Activated CD4-positive, alpha-beta T cell treated with anti-CD3 and anti-CD28 coated beads, Interleukin-2, Interleukin-6, amounts not matched to agents 100 ng/mL and 50 ng/mL, durations not matched to agents 16 hours and 8 hours (primary cell): ENCODE results near the gene FOXL1.

Experiments
- DNase-seq: peaks from one replicate; pipeline ENCODE4 v3.0.0-alpha.2; 2020

FOXL1 gene

GRCh38 chr16:86568677-86569623, 9.4 kb upstream of the FOXL1 start:
- no peak for DNase-seq

GRCh38 chr16:86569701-86570447, 8.5 kb upstream of the FOXL1 start:
- DNase-seq = no peak

- DNase-seq = no peak
Observed at GRCh38 chr16:86570558-86571529, 7.5 kb upstream of the FOXL1 start.

GRCh38 chr16:86571530-86571915, 6.8 kb upstream of the FOXL1 start:
- DNase-seq = no peak

- DNase-seq = no peak
Observed at GRCh38 chr16:86572041-86572521, 6.3 kb upstream of the FOXL1 start.

- DNase-seq = no peak
Observed at GRCh38 chr16:86572606-86573005, 5.7 kb upstream of the FOXL1 start.

GRCh38 chr16:86573215-86573614, 5.1 kb upstream of the FOXL1 start:
- DNase-seq = no peak

- no peak for DNase-seq
Observed at GRCh38 chr16:86573646-86574508, 4.5 kb upstream of the FOXL1 start.

- no peak for DNase-seq
Observed at GRCh38 chr16:86574646-86575045, 3.7 kb upstream of the FOXL1 start.

GRCh38 chr16:86575095-86575685, 3.2 kb upstream of the FOXL1 start:
- no peak for DNase-seq

- peak; percentile 47 for DNase-seq
Observed at GRCh38 chr16:86575754-86576557, 2.4 kb upstream of the FOXL1 start.

- no peak for DNase-seq
Observed at GRCh38 chr16:86576591-86577313, 1.6 kb upstream of the FOXL1 start.

- DNase-seq = no peak
Observed at GRCh38 chr16:86577314-86577971, 906 bp upstream of the FOXL1 start.

GRCh38 chr16:86578611-86579267, 390 bp downstream of the FOXL1 start:
- no peak for DNase-seq

- DNase-seq = no peak
Observed at GRCh38 chr16:86579268-86580062, 1.1 kb downstream of the FOXL1 start.

GRCh38 chr16:86580063-86580790, 1.9 kb downstream of the FOXL1 start:
- DNase-seq = no peak

GRCh38 chr16:86580791-86581170, 2.4 kb downstream of the FOXL1 start:
- DNase-seq = no peak
